Measurements from ENCODE around the gene NUP155.
A peak's percentile ranks its signal among the peaks of the same experiment; 100 is the strongest.
"Not testable (repeated sequence)": the region's sequence is repeated elsewhere in the genome, so short reads cannot be mapped to it uniquely, and the experiment has no call there.

NUP155 gene

DNA sequence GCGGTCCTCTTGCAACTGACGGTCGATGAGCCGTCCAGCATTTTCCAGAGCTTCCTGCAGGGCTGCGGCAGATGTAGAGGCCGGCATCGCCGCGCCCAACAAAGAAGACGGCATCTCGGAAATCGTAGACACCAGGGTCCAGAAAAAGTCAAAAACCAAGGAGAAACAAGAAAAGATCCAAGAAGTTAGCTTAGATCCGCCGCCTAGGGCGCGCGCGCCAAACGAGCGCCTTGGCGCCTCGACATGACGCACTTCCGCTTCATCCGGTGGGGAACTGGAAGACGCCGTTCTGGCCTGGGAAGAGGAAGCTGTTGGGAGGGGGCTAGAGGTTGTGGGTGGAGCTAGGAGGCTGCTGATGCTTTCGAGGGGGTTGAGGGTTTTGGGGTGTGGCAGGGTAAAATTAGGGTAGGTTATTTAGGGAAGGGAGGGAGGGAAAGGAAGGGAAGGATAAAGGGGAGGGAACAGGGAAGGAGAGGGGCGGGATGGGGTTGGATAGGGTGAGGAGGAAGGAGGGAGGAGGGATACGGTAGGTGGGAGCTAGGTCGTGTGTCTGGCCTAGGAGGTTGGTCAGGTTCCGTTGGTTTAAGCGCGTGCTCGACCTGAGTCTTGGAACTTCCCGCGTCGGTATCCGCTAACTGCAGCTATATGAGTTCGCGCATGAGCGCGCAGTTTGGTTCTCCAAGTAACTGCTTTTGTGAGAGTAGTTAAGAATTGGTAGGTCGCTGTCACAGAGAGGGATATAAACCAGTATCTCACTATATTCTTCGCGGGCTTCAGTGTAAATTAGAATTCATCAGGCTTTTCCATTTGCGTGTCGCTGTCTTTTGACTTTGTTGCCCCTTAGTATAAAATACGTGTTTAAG lies at the start of gene NUP155:
Gene NUP155, minus strand, starts transcription at position 243 of the 863 bp plus-strand sequence. Its CDS starts 129 bp downstream, at position 114.
- DNase-seq, result peak; percentile 89 to 90

DNA sequence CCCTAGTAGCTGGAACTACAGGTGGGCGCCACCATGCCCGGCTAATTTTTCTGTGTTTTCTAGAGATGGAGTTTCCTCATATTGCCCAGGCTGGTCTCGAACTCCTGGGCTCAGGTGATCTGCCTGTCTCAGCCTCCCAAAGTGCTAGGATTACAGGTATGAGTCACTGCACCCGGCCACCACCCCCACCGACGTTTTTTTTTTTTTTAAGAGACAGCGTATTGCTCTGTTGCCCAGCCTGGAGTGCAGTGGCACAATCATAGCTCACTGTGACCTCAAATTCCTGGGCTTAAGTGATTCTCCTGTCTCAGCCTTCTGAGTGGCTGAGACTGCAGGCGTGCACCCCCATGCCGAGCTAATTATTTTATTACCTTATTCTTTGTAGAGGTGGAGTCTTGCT lies 46.4 kb upstream of the NUP155 start:
- DNase-seq, result no peak

DNA sequence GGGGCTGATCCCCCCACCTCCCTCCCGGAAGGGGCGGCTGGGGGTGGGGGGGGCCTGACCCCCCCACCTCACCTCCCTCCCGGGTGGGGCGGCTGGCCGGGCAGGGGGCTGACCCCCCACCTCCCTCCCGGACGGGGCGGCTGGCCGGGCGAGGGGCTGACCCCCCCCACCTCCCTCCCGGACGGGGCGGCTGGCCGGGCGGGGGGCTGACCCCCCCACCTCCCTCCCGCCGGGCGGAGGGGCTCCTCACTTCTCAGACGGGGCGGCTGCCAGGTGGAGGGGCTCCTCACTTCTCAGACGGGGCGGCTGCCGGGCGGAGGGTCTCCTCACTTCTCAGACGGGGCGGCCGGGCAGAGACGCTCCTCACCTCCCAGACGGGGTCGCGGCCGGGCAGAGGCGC lies 44.5 kb upstream of the NUP155 start:
- DNase-seq, result not testable (repeated sequence)

GRCh38 chr5:37412515-37412914 lies 41.6 kb upstream of the NUP155 start:
- DNase-seq, result no peak

GRCh38 chr5:37400501-37400900 lies 29.6 kb upstream of the NUP155 start:
- no peak for DNase-seq

DNA sequence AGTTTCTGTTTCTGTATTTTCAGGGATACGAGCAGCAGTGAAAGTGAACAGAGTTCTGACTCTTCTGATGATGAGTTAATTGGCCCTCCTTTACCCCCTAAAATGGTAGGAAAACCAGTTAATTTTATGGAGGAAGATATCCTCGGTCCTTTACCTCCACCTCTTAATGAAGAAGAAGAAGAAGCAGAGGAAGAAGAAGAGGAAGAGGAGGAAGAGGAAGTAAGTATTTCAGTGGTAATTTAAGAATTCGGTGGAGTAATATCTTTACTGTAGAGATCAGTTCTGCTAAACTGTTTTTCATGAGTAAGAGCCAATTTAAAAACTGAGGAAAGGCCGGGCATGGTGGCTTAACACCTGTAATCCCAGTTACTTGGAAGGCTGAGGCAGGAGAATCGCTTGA lies 25.4 kb upstream of the NUP155 start:
- DNase-seq, result no peak

GRCh38 chr5:37391591-37391990 lies 20.7 kb upstream of the NUP155 start:
- no peak for DNase-seq

GRCh38 chr5:37379100-37379628 lies 8.3 kb upstream of the NUP155 start, which contains the start of gene WDR70:
TSS of gene WDR70 (plus strand) at chr5:37379318. CDS start at chr5:37379368, 50 bp downstream.
- peak; percentile 82 to 84 for DNase-seq

DNA sequence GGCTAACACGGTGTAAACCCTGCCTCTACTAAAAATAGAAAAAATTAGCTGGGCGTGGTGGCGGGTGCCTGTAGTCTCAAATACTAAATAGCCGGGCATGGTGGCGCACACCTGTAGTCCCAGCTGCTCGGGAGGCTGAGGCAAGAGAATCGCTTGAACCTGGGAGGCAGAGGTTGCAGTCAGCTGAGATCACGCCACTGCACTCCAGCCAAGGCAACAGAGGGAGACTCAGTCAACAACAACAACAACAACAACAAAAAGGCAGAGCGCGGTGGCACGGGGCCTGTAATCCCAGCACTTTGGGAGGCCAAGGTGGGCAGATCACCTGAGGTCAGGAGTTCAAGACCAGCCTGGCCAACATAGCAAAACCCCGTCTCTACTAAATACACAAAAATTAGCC lies 7.2 kb upstream of the NUP155 start:
- DNase-seq, result not testable (repeated sequence)

DNA sequence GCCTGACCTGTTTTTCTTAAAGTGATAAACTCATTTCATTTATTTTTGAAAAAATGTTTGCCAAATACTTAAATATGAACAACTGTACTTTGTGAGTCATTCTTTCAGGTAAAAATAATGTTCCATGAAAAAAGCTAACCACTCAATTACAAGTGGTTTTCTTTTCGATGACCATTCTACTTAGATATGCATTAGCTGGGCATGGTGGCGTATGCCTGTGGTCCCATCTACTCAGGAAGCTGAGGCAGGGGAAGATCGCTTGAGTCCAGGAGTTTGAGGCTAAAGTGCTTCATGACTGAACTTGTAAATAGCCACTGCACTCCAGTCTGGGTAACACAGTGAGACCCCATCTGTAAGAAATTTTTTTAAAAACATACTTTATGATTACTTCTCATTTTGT lies 4.2 kb upstream of the NUP155 start:
- DNase-seq, result no peak

DNA sequence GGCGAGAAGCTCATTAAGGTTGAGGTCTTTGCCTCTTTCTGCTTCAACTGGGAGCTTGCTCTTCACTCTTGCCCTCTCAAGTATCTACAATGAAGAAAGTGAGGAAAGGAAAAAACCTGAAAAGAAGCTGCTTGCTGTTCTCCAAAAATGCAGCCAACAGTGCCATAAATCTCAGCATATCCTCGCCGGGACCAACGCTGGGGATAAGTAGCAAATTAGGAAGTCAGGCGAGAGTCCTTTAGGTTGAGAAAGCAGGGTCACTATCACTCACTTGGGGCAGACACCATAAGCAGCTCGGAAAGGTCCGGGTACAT lies 399 bp downstream of the NUP155 start:
- DNase-seq, result no peak

- DNase-seq, result no peak
Observed at GRCh38 chr5:37355161-37355560, 15.7 kb downstream of the NUP155 start.

DNA sequence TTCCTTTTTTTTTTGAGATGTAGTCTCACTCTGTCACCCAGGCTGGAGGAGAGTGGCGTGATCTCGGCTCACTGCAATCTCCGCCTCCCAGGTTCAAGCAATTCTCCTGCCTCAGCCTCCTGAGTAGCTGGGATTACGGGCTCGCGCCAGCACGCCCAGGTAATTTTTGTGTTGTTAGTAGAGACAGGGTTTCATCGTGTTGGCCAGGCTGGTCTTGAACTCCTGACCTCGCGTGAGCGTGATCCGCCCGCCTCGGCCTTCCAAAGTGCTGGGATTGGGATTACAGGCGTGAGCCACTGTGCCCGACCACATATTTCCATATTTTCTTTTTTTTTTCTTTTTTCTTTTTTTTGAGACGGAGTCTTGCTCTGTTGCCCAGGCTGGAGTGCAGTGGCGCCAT lies 28.2 kb downstream of the NUP155 start:
- not testable (repeated sequence) for DNase-seq

DNA sequence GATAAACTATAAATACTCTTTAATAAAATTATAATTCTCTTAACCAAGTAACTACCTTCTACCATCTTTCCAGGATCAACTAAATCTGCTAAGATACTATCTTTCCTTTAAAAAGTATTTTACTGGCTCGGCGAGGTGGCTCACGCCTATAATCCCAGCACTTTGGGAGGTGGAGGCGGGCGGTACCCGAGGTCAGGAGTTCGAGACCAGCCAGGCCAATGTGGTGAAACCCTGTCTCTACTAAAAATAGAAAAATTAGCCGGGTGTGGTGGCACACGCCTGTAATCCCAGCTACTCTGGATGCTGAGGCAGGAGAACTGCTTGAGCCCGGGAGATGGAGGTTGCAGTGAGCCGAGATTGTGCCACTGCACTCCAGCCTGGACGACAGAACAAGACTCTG lies 36.2 kb downstream of the NUP155 start:
- DNase-seq, result not testable (repeated sequence)

DNA sequence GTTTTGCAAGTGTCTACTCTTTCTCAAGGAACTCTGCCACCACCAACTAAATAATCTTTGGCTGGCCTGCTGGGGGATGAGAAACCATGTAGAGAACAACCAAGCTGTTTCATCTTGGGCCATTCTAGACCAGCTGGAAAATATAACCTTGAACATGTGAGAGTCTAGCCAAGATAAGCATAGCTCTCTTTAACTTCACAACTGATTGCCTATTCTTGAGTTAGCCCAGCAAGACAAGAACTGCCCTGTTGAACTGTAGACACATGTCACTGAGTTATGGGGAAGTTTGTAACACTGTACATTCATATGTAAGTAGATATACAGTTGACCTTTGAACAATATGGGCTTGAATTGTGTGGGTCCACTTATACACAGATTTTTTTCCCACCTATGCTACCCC lies 44.4 kb downstream of the NUP155 start:
- DNase-seq, result no peak

DNA sequence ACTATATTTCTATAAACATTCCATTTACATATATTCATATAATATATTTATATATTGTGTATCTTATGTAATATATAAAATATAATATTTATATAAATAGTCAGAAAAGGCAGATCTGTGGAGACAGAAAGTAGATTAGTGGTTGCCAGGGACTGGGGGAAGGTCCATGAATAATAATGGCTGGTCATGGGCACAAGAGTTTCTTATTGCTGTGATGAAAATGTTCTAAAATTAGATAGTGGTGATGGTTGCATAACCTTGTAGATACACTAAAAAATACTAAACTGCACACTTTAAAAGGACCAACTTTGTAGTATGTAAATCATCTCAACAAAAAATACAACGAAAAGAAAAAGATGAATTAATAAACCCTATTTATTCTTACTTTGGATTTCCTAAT lies 47.3 kb downstream of the NUP155 start:
- no peak for DNase-seq

GRCh38 chr5:37319037-37319782 lies 51.7 kb downstream of the NUP155 start:
- DNase-seq, result no peak

- no peak for DNase-seq
Observed at GRCh38 chr5:37316027-37316426, 54.9 kb downstream of the NUP155 start.

GRCh38 chr5:37310360-37310759 lies 60.5 kb downstream of the NUP155 start:
- DNase-seq, result no peak

DNA sequence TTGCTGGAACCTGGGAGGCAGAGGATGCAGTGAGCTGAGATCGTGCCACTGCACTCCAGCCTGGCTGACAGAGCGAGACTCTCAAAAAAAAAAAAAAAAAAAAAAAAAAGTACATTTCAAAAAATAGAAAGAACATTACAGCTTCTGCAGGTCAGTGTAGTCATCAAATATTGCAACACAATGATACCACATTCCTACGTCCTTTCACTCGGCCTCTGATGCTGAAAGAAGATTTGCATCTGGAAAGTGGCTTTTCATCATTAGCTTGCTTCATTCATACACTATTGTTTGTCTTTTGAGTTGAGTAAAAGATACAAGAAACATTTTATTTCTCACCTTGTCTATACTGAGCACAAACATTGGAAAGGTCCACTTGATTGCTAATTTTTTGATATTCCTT lies 62.1 kb downstream of the NUP155 start:
- no peak for DNase-seq

DNA sequence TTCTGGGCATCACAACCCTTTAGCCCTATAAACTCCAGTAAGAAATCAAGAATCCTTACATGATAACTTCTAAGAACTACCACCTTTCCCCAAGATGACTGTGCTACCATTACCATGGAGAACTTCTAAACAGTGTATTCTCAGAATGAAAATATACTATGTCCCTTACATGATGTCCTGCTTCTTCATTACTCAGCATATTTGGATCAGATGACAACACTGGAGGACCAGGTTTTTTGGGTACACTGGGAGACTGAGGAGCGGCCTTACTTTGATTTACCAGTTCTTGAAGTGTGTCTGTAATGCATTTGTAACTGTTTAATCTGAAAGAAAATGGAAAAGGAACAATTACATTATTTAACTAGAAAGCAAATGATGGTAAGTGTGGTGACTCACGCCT lies 66.0 kb downstream of the NUP155 start:
- DNase-seq, result no peak

- DNase-seq, result not testable (repeated sequence)
Observed at GRCh38 chr5:37296313-37296712, 74.6 kb downstream of the NUP155 start.

- no peak for DNase-seq
Observed at GRCh38 chr5:37283214-37283820, 87.6 kb downstream of the NUP155 start.

- no peak for DNase-seq
Observed at GRCh38 chr5:37275511-37275910, 95.4 kb downstream of the NUP155 start.

Measured in stimulated activated CD4-positive, alpha-beta T cell treated with anti-CD3 and anti-CD28 coated beads, Interleukin-2, amount 100 ng/mL, for 24 hours (primary cell).